Mesendoderm (in vitro differentiated cells): ENCODE results near the gene PTPRD.

ENCODE experiments used
- DNase-seq: peaks from one replicate; pipeline ENCODE4 v3.0.0; 2013
- H2AK5ac ChIP-seq: 2 replicates; pipeline ENCODE4 v1.6.1; 2013; ENCODE audit warnings: low read length, inconsistent platforms
- H2BK120ac ChIP-seq: 2 replicates; pipeline ENCODE4 v1.6.1; 2013; ENCODE audit warnings: low read depth, mild to moderate bottlenecking, low read length, moderate library complexity, mixed read lengths
- H2BK15ac ChIP-seq: replicated peaks from 2 replicates; pipeline ENCODE4 v1.6.1; 2013; ENCODE audit warnings: low read depth, mild to moderate bottlenecking, moderate library complexity
- H2BK5ac ChIP-seq: 2 replicates; pipeline ENCODE4 v1.6.1; 2013; ENCODE audit warnings: low read length, inconsistent platforms
- H3K18ac ChIP-seq: 2 replicates; pipeline ENCODE4 v1.6.1; 2013; ENCODE audit warnings: mild to moderate bottlenecking, low read length, mixed read lengths
- H3K23ac ChIP-seq: one replicate; pipeline ENCODE4 v1.6.1; 2013; ENCODE audit warnings: low read length
- H3K27ac ChIP-seq: 2 replicates; pipeline ENCODE4 v1.5.1; 2013; ENCODE audit warnings: low read depth, mild to moderate bottlenecking, inconsistent platforms, low read length, moderate library complexity
- H3K27me3 ChIP-seq: 2 replicates; pipeline ENCODE4 v1.6.1; 2013; ENCODE audit warnings: low read length, control low read depth, mild to moderate bottlenecking, inconsistent platforms; ENCODE audit not compliant: insufficient read depth, poor library complexity
- H3K36me3 ChIP-seq: 2 replicates; pipeline ENCODE4 v1.6.1; 2013; ENCODE audit warnings: low read length, inconsistent platforms; ENCODE audit not compliant: control insufficient read depth, insufficient read depth
- H3K4ac ChIP-seq: one replicate; pipeline ENCODE4 v1.6.1; 2013; ENCODE audit warnings: low read depth, mild to moderate bottlenecking, low read length, moderate library complexity
- H3K4me1 ChIP-seq: 2 replicates; pipeline ENCODE4 v1.6.1; 2013; ENCODE audit warnings: low read depth, low read length, inconsistent platforms; ENCODE audit not compliant: control insufficient read depth
- H3K4me2 ChIP-seq: 2 replicates; pipeline ENCODE4 v1.6.1; 2013; ENCODE audit warnings: low read length
- H3K4me3 ChIP-seq: 2 replicates; pipeline ENCODE4 v1.5.1; 2013; ENCODE audit warnings: mild to moderate bottlenecking, low read length
- H3K56ac ChIP-seq: one replicate; pipeline ENCODE4 v1.6.1; 2013; ENCODE audit warnings: low read length
- H3K79me1 ChIP-seq: 2 replicates; pipeline ENCODE4 v1.6.1; 2013; ENCODE audit warnings: low read length, inconsistent platforms
- H3K79me2 ChIP-seq: 2 replicates; pipeline ENCODE4 v1.6.1; 2013; ENCODE audit warnings: mild to moderate bottlenecking, low read length; ENCODE audit not compliant: control insufficient read depth, insufficient read depth
- H3K9ac ChIP-seq: 2 replicates; pipeline ENCODE4 v1.6.1; 2013; ENCODE audit warnings: low read length, inconsistent platforms
- H4K5ac ChIP-seq: one replicate; pipeline ENCODE4 v1.6.1; 2013; ENCODE audit warnings: low read length
- H4K8ac ChIP-seq: one replicate; pipeline ENCODE4 v1.6.1; 2013; ENCODE audit warnings: low read depth, mild to moderate bottlenecking, control low read depth, low read length, moderate library complexity
- WGBS: extraction: QIAGEN DNeasy Blood & Tissue Kit; methylation state at CpG from one replicate; pipeline ENCODE4 v1.1.7; 2013; ENCODE audit warnings: low lambda C conversion rate, missing lambda C conversion rate; ENCODE audit not compliant: insufficient coverage; ENCODE audit errors: extremely low coverage; 5-methylcytosine and 5-hydroxymethylcytosine counted together

The PTPRD gene

DNA sequence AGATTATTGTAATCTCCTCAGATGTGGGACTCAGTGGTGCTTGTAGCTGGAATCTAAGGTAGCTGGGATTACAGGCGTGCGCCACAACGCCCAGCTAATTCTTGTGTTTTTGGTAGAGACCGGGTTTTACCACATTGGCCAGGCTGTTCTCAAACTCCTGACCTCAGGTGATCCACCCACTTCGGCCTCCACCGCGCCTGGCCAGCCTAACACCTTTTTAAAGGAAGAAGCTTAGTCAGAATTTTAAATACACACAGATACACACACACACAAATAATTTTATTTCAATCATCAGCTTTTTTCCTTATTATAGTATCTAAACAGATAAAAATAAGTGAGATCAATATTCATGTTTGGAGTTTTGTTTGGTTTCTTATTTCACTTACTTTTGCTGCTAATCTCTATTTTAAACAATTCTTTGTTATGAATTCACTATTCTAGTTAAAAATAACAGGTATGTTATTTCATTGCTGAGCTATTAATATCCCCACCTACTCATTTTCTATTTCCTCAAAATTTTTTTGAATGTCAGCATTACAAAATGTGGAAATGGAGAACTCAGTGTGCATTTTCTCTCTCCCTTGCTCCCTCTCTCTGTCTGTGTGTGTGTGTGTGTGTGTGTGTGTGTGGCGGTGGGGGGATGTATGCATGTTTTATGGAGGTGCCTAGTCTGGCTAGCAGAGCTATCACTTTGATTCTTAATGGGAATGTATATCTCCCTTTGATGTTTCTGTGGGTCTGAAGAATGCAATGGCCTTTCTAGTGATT lies 1852.6 kb downstream of the PTPRD start:
- Histone ChIP-seq H2AK5ac (peak overlapping the region; percentile 41), H3K4me1 (peaks cover 2% of the 10 kb centered on the region), H3K18ac (peak overlapping the region; percentile 52), H2BK5ac (peak overlapping the region; percentile 8), H4K8ac (no peak overlapping the region), H3K9ac (no peak overlapping the region), H2BK15ac (no peak overlapping the region), H4K5ac (no peak overlapping the region), H3K79me2 (no peaks in the 10 kb centered on the region), H3K4me3 (no peak overlapping the region), H3K79me1 (no peaks in the 10 kb centered on the region), H3K4me2 (no peak overlapping the region), H3K27me3 (no peaks in the 10 kb centered on the region), H3K56ac (peak overlapping the region; percentile 10), H3K36me3 (no peaks in the 10 kb centered on the region), H3K23ac (no peak overlapping the region), H3K27ac (no peak overlapping the region), H2BK120ac (no peak overlapping the region), H3K4ac (peak overlapping the region; percentile 24)
- peak; percentile 58 for DNase-seq
- no CpG with 5 or more reads among the region's 8 CpGs for WGBS

GRCh38 chr9:8757881-8758280 lies 1854.9 kb downstream of the PTPRD start:
- H3K56ac ChIP-seq, result no peak overlapping the region
- peak; percentile 28 for DNase-seq
- no peaks in the 10 kb centered on the region for H3K36me3 ChIP-seq
- WGBS, result no CpG with 5 or more reads among the region's 2 CpGs
- no peak overlapping the region for H4K5ac ChIP-seq
- H3K79me2 ChIP-seq, result no peaks in the 10 kb centered on the region
- H3K4me2 ChIP-seq, result no peak overlapping the region
- no peak overlapping the region for H3K9ac ChIP-seq
- H3K4me1 ChIP-seq, result peaks cover 6% of the 10 kb centered on the region
- H2BK15ac ChIP-seq, result peak overlapping the region; percentile 96
- no peak overlapping the region for H3K23ac ChIP-seq
- no peak overlapping the region for H2BK120ac ChIP-seq
- H2AK5ac ChIP-seq, result no peak overlapping the region
- H4K8ac ChIP-seq, result peak overlapping the region; percentile 56
- no peak overlapping the region for H3K27ac ChIP-seq
- H3K4me3 ChIP-seq, result no peak overlapping the region
- H3K18ac ChIP-seq, result no peak overlapping the region
- no peaks in the 10 kb centered on the region for H3K79me1 ChIP-seq
- H3K27me3 ChIP-seq, result no peaks in the 10 kb centered on the region
- H2BK5ac ChIP-seq, result no peak overlapping the region
- H3K4ac ChIP-seq, result no peak overlapping the region

DNA sequence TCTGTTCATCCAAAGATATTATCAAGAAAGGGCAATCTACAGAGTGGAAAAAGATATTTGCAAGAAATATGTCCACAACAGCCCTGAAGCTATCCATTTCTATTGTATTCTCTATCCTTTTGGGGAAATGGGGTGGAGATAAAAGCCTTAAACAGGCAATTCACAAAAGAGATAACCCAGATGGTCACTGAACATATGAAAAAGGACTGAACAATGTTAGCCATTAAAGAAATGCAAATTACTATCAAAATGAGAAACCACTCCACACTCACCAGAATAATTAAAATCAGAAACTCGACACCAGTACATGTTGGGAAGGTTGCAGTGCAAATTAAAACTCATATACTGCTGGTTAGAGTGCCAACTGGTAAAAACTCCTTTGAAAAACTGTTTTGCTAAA lies 1858.1 kb downstream of the PTPRD start:
- no CpG with 5 or more reads among the region's 1 CpG for WGBS
- no peak overlapping the region for H3K4me3 ChIP-seq
- H3K79me2 ChIP-seq, result no peaks in the 10 kb centered on the region
- no peak overlapping the region for H3K56ac ChIP-seq
- H3K9ac ChIP-seq, result no peak overlapping the region
- no peaks in the 10 kb centered on the region for H3K79me1 ChIP-seq
- no peaks in the 10 kb centered on the region for H3K36me3 ChIP-seq
- no peak overlapping the region for H3K27ac ChIP-seq
- no peak for DNase-seq
- H2BK120ac ChIP-seq, result no peak overlapping the region
- no peak overlapping the region for H3K18ac ChIP-seq
- H3K4me1 ChIP-seq, result peaks cover 20% of the 10 kb centered on the region
- no peak overlapping the region for H3K4ac ChIP-seq
- no peaks in the 10 kb centered on the region for H3K27me3 ChIP-seq
- no peak overlapping the region for H2BK5ac ChIP-seq
- no peak overlapping the region for H3K4me2 ChIP-seq
- H2BK15ac ChIP-seq, result no peak overlapping the region
- no peak overlapping the region for H4K5ac ChIP-seq
- H2AK5ac ChIP-seq, result no peak overlapping the region
- no peak overlapping the region for H3K23ac ChIP-seq
- no peak overlapping the region for H4K8ac ChIP-seq

DNA sequence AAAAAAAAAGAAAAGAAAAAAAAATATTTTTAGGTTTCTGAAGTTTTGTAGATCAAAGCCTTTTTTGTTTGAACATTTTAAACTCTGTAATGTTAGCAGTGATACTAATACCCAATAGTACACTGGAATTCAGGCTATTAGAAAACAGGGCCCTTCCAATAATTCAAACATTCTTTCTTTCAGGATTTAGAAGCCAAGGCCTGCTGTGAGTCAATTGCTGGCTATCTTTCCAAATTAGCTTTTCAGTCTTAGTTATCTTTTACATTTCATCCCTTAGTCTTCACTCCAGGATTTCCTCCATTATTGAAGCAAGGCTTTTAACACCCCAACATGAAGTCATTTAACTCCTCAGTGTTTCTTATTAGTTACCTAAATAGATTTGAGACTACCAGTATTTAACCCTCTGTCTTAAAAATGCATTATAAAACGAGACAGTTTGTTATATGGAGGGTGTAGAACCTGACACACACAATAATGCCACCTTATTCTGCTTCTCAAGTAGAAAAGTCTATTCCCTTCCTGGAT lies 1861.3 kb downstream of the PTPRD start:
- Histone ChIP-seq H3K79me2 (peaks cover 2% of the 10 kb centered on the region), H3K4me1 (peaks cover 18% of the 10 kb centered on the region), H3K27ac (peak overlapping the region; percentile 96), H2BK15ac (no peak overlapping the region), H2AK5ac (no peak overlapping the region), H3K4me2 (peak overlapping the region; percentile 17), H4K8ac (no peak overlapping the region), H4K5ac (no peak overlapping the region), H3K79me1 (no peaks in the 10 kb centered on the region), H2BK120ac (no peak overlapping the region), H3K4ac (peak overlapping the region; percentile 17), H3K18ac (peak overlapping the region; percentile 77), H2BK5ac (peak overlapping the region; percentile 97), H3K36me3 (no peaks in the 10 kb centered on the region), H3K4me3 (no peak overlapping the region), H3K9ac (peak overlapping the region; percentile 32), H3K56ac (peak overlapping the region; percentile 83), H3K27me3 (no peaks in the 10 kb centered on the region), H3K23ac (no peak overlapping the region)
- peak; percentile 92 for DNase-seq
- WGBS, result no CpG with 5 or more reads among the region's 1 CpG

DNA sequence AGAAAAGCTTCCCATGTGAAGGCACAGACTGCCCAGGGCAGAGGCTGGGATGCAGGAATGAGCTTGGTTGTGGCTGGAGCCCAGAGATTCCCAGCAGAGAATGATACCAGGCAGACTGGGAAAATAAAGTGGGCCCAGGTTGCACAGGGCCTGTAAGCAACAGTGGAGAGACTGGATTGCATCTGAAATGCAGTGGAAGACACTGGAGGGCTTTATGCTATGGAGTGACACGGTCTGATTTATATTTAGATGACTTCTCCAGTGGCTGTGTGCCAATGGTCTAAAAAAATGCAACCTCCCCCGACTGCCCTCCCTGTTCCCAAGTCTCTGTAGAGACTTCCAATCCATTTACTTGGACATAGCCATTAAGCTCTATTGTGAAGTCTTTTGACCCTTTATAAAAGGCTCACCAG lies 1862.2 kb downstream of the PTPRD start:
- no peak overlapping the region for H3K23ac ChIP-seq
- H3K4me3 ChIP-seq, result no peak overlapping the region
- H2BK15ac ChIP-seq, result no peak overlapping the region
- H2AK5ac ChIP-seq, result peak overlapping the region; percentile 90
- H3K18ac ChIP-seq, result peak overlapping the region; percentile 77
- no peak overlapping the region for H4K5ac ChIP-seq
- no CpG with 5 or more reads among the region's 2 CpGs for WGBS
- no peak overlapping the region for H3K4me2 ChIP-seq
- peak overlapping the region; percentile 92 for H2BK120ac ChIP-seq
- DNase-seq, result peak; percentile 66
- H3K4me1 ChIP-seq, result peaks cover 18% of the 10 kb centered on the region
- peak overlapping the region; percentile 32 for H3K9ac ChIP-seq
- H3K27me3 ChIP-seq, result no peaks in the 10 kb centered on the region
- no peak overlapping the region for H4K8ac ChIP-seq
- peak overlapping the region; percentile 76 for H3K56ac ChIP-seq
- H3K36me3 ChIP-seq, result no peaks in the 10 kb centered on the region
- no peaks in the 10 kb centered on the region for H3K79me1 ChIP-seq
- H2BK5ac ChIP-seq, result peak overlapping the region; percentile 91
- H3K79me2 ChIP-seq, result peaks cover 2% of the 10 kb centered on the region
- H3K4ac ChIP-seq, result peak overlapping the region; percentile 95
- H3K27ac ChIP-seq, result peak overlapping the region; percentile 89
